Stimulated activated CD8-positive, alpha-beta memory T cell treated with anti-CD3 and anti-CD28 coated beads, Interleukin-2, amount 100 ng/mL, for 1 hour (primary cell): Measurements from ENCODE around the gene PCP4.

Experiments
- DNase-seq, 2 donors: peaks; one replicate each; pipeline ENCODE4 v3.0.0-alpha.2; 2020; ENCODE audit warnings: low read depth in 2 of 2

The PCP4 gene

DNA sequence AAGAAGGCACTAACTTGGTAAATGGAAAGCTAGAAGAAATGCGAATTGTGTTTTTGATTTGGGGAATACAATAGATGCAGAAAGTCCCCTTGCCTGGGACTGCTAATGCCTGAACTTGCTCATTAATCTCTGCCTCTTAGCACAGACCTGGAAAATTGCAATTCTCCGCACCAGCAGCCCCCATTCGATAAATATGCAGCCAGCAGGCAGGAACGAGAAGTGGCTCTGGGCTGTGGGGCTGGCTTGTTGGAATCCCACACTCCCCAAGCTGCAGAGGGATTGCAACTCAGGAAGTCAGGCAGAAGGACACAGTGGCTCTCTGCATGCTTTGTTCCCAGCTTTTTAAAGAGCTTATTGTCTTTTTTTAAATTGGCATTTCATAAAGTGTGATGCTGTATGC, 51.3 kb downstream of the PCP4 start:
- no peak for DNase-seq

DNA sequence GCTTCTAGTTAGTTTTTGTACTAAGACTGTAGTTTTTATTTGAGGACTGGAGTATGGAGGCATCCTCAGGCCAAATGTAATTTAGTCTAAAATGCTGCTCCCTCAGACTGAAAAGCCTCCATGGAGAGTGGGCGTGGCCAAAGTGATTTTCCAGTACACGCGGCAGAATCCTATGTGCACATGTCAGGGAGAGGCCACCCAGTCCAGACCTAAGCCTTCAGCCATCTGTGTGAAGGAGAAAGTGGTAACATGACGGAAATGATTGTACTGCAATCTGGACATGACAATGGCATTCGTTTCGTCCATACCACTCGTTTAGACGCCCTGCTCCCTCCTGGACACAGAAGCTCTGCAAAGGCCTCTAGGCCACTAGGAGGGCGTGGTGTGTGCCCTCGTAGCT, 56.2 kb downstream of the PCP4 start:
- DNase-seq, result no peak

DNA sequence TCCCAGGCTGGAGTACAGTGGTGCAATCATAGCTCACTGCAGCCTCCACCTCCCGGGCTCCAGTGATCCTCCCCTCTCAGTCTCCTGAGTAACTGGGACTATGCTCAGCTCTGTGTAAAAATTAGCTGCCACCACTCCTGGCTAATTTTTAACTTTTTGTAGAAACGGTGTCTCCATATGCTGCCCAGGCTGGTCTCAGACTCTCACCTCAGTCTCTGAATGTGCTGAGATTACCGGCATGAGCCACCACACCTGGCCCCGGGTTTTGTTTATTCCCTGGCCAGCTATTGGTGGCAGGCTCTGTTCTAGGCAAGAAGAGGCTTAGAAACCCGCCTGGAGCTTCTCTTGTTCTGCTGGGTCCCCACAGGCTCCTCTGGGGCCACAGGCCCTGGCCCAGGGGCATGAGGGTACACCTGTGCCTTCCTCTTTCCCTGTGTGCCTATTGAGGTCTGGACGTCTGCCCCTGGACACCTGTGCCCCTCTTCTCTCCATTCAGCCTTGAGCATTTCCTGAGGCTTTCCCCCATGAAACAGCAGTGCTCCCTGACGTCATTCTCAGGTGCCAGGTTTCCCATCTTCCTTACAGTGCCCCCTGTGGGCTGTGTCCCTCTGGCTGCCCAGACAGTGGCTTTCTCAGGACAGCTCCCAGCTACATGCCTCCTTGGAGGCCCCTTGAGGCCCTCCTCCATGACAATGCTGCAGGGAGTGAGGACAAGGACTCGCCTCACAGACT, 57.5 kb downstream of the PCP4 start:
- DNase-seq, result no peak

DNA sequence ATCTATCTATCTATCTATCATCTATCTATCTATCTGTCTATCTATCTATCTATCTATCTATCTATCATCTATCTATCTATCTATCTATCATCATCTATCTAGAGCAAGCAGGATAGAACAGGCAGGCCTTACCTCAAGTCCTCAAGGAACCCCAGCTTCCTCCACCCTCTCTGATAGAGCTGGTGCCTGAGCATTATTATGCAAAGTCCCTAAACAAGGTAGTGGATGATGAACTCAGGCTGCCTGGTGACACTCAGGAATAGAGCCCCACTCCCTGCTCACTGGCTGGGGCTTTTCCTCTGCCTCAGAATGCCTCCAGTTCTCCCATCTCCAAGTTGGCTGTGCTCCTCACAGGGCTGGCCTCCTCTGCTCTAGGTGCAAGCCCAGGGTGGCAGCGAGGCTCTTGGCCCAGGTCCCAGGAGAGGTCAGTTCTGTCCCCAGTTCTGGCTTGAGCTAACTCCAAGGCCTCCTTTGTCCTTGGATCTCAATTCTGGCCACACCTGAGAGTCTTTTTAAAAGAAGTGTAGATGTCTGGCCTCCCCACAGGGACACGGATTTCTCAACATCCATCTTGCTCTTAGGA, 60.2 kb downstream of the PCP4 start:
- DNase-seq, result no peak

DNA sequence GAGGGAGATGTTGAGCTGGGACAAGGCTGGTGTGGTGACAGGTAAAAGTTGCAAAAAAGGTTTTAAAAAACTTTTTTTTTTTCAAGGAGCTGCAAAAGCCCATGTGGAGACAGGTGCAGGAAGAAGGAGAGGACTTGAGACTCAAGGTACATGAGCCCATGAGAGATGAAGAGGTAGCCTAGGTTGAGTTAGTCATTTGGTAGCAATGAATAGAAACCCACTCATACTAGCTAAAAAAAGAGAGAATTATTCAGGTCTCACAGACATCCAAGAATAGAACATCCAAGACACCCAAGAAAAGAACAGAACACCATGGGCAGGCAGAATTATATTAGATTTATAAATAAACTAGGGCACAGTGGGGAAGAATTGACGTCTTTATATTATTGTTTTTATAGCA, 65.1 kb downstream of the PCP4 start:
- no peak for DNase-seq

DNA sequence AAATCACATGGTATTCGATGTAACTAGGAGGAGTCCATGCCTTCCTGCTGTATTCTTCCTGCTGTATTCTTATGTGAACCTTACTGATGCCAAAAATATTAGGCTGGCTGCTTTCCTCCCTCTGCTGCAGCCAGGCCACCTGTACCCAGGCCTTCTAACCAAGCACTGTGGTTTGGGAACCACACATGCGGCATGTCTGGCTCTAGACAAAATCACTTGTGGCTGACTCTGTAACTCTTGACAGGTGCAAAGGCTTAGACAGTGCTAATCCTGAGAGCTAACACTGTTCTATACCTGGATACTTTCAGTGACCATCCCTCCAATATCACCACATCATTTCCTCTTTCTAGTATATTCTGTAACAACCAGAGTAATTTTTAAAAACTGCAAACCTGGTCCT, 67.7 kb downstream of the PCP4 start:
- no peak for DNase-seq

DNA sequence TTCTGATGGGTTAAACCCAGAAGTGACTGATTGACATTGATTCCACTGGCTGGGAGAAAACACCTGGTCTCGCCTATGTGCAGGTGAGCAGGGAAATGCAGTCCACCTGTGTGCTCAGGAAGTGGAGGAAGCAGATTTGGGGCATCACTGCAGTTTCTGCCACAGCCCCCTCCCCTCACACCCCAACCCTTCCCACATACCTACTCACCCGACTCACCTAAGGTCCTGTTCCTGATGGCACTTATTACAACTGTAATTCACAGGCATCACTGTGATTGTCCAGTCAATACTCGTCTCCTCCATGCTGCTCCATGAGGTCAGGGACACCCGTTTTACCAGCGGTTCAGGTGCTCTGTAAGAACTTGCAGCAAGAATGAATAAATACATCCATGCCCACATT, 68.5 kb downstream of the PCP4 start:
- DNase-seq, result no peak

DNA sequence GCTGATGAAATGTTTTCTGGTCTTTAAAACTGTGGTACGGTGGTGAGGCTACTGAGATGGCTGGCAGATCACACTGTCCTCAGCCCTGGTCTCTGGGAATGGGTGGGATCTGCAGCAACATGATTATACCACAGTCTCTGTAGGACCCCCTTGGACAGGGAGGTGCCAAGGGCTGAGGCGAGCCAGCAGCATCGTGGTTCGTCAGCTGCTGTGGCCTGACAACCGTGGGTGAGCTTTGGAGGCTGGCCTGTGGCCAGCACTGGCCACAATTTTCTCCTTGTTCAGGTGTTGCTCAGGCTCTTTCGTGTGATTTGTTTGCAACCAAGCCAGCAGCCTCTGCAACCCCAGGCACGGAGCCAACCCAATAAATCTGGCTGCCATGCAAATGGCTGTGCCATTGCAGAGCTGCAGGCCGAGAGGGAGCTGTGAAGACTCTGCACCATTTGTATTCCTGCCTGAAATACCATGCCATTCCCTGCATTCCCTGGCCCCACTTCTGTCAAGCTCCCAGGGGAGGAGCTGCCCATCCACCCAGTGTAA, 70.9 kb downstream of the PCP4 start:
- no peak for DNase-seq

DNA sequence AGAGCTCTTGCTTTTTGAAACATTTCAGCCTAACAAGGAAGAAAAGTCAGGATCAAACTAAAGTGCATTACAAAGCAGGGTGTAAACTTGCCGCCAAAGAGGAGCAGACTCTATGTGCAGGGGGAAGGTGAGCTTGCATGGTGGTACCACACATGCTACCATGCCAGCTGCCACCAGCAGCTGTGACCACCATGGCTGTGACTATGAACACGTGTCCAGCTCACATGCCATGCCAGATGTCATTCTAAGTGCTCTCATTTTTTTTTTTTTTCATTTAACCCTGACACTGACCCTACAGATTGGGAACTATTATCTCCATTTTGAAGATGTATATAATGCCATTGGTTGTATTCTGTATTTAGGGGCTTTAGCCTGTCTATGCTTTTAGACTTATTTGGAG, 79.0 kb downstream of the PCP4 start:
- DNase-seq, result no peak

DNA sequence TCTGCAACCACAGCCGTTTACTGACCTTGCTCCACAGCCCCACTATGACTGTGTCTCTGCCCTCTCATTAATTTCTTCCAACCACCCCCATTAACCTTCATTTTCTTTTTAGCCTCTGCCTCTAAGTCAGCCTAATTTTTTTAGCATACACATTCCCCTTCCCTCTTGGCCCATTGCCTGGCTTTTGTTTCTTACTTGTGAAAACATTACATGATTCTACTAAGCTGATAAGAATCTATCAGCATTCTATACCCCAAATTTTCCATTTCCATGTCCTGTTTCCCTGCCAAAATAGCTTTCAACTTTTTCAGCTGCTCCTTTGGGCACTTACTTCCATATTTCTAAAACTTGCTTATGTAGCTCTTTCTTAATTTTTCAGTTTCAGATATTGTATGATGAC, 79.8 kb downstream of the PCP4 start:
- no peak for DNase-seq

DNA sequence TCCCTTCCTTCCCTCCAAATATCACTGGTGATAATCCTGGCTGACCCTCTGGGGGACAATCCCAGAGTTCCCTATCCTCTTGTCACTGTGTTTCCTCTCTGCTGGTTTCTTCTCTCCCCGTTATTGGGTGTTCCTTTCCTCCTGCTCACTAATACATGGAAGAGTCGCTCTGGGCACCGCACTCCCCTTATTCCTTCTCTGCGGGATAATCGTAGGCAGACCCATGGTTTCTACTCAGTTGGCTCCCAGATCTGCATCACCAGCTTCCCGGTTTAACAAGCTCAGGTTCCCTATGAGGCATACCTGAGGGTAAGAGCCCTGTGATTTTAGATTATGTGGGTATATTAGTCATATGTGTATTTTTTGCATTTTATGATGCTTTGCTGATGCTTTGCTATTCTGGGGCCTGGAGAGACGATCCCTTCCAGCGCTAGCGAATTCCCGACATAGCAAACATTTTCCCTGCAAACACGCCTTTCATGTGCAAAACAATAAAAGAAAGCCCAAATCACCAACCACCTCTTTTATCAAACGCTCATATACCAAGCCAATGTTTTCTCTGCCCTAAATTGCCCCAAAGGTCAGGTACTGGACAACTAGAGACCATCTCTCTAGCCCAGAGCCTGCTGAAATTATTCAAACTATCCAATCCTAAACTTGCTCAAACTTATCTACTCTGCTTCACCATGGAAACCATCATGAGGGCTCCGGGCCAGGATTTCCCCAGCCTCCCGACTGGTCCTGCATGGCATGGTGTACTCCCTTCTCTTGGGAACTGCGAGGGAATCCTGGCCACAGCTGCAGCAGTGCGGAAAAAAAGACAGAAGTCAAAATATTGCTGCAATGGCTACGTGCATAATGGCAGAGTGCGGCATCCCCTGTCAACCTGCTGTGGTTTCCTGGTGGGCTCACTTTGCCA, 84.2 kb downstream of the PCP4 start:
- DNase-seq, result no peak

DNA sequence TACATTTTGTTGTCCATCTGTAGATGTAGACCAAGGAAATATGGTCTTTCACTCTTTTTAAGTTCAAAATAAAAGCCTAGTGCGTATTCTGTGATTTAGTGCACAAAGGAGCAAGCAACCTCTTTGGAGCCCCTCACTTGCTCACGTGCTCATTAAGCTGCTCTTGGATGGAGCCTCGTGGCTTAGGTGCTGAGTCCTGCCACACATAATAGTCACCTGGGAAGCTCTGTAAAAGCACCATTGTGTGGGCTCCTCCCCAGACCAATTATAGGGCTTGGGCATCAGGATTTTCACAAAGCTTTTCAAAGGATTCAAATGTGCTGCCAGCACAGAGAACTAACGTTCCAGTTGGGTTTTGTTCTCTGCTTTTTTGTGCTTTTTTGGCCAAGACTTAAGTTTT, 85.0 kb downstream of the PCP4 start:
- DNase-seq, result no peak

DNA sequence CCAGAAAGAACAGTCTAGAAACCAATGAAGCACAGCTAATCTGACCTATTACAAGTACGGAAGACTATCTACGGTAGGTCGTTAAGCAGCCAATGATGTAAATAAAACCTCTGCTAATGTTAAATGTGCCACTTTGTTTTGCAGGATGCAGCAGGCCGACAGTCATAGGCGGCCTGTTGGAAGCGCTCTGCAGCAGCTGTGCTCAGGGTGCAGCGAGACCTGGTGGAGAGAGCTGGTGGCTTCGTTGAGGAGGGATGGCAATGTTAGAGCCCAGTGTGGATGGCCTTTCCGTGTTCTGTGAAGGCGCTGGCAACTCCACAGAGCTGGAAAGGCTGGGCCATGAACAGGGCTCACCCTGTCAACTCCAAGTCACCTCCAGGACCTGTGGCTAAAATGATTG, 87.3 kb downstream of the PCP4 start:
- DNase-seq, result no peak

DNA sequence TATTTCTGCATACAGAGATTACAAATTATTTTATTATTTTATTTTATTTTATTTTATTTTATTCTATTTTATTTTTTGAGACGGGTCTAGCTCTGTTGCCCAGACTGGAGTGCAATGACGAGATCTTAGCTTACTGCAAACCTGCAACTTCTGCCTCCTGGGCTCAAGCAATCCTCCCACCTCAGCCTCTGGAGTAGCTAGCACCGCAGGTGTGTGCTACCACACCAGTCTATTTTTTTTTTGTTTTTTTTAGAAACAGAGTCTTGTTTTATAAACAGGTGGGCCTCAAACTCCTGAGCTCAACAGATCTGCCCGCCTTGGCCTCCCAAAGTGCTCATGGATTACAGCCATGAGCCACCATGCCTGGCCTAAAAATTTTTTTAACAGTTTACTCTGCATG, 88.1 kb downstream of the PCP4 start:
- DNase-seq, result no peak

DNA sequence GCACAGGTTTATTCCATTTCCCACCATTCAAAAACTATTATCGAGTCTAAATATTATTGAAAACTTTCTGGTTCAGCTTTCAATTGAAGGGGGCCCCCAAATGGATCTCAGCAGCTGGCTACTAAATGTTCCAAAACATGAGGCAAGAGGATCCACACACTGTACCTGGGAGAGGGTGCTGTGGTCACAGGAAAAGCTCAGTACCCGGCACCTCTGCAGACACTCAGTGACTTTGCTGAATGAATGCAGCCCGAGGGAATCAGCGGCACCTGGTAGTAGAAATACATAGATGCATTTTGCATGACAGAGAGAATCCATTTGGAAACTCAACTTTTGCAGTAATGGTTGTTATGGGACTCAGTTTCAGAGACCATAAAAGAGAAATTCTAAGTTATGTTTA, 89.3 kb downstream of the PCP4 start:
- DNase-seq, result no peak

DNA sequence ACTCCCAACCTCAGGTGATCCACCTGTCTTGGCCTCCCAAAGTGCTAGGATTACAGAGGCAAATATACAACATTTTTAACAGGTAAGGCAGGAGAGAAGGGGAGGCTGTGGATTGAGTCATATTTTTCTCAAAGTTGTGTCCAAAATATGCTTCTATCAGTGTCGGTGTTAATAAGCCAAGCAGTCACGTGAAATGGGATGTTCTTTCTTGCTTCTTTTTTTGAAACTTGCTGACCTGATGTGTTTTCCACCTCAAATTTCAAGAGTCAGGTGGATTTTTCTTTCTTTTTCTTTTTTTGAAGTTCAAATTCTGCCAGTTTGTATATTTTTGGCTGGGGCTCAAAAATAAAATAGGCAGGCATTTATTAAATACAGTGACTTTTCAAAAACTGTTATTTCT, 91.5 kb downstream of the PCP4 start:
- no peak for DNase-seq

DNA sequence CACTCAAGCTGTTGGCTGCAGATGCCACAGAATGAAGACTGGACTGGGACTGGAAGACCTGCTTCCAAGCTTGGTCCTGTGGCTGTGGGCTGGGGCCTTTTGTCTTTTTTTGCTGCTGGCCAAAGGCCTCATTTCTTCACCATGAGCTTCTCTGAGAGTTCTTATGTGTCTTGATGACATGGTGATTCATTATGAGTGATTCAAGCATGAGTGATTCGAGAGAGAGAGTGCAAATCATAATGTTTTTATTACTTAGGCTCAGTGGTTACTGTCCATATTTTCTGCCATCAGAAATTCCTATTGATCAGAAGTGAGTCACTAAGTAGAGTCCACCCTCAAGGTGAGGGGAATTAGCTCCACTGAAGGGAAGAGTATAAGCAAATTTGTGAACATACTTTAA, 94.0 kb downstream of the PCP4 start:
- DNase-seq, result no peak

DNA sequence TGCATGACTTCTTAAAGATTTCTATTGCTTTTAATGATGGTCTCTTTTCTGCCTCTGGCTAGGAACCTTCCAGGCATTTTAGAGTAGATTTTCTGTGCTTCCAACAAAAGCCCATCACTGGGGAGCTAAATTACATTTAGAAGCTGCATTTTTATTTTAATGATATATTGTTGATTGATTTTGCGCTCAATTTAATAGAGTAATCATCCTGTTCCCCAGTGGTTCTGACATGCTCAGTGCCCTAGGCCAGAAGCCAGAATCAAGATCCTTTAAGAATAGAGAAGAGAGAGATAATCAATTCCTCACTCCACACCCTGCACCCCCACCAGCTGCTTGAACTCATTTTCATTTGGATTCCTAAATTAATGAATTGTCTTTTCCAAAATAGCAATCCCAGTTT, 97.8 kb downstream of the PCP4 start:
- no peak for DNase-seq

DNA sequence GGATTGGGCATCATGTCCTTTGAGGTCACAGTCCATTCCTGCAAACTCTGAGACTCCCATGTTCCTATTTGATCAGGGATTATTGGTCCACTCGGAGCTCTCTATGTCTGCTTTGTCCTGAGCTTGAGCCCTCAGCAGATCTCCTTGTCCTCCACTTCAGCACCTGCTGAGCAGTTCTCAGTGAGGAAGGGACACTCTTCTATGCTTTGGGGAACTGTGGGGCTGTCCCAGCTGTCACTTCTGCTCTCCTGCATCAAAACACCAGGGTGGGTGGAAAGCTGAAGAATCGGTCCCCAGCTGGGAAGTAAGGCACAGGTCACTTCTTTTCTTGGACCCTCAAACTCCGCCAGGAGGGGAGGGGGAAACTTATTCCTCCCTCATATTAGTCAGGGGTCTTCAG, 99.5 kb downstream of the PCP4 start:
- no peak for DNase-seq

DNA sequence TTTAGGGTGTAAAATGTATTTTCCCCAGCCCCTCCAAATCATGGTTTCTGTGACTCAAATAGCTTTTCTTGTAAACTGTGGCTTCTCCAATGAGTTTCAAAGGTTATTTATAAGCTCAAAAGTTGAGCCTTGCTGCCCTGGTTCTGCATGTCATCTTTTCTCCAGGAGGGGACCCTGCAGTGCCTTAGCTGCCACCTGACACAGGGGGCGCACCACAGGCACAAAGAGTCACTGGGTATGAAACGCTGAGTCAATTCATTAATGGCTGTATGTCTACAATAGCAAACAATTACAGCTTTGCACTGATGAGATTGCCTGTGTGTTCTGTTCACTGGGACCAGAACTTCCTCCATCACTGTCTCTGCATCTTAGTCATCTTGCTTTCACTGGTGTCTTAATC, 100.8 kb downstream of the PCP4 start:
- no peak for DNase-seq

DNA sequence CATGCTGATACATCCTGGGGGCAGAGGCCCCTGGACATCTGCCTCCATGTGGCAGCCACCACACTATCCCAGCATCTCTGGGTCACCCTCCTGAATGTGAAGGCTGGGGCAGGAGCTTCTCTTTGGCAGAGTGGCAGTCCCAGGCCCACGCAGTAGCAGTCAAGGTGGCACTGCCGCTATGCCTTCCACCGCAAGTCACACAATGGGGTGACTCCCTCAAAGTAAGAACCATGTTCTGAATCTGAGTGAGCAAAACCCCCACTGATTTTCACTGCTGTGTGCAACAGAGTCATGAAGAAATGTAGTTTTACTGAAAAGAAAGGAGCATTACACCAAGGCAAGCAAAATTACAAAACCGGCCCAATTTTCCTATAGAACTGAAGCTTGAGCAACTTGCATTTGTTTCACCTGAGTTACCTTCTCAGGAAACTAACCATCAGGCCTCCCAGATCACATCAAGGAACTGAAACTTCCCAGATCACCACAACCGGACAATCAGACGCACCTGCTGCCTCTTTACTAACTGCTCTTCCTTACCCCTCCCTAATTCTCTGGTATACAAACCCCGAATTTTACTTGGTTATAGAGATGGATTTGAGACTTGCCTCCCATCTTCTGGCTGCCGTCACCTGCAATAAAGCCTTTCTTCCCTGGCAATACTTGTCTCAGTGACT, 102.6 kb downstream of the PCP4 start:
- DNase-seq, result no peak

DNA sequence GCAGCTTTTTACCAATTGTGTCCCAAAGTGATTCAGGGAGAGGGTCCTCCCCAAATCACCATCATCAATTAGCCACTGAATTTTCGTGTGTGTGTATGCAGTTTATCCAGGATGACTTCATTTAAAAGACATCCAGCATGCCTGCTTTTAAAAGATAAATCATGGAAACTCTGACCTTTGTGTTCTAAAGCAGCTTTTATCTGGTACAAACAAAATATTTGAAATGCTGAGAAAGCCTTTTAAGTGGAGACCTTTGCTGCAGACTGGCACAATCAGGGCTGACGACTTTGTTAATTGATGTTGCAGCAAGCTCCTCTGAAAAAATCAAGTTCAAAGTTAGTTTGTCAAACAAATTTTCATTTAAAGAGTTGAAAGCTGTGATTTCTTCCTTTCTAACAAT, 104.7 kb downstream of the PCP4 start:
- DNase-seq, result no peak
